GM19023 (cell line): ENCODE data around the gene ZAR1L.

Source experiments
- ATAC-seq: cut with Tn5 transposase; IDR thresholded peaks from one replicate; pipeline ENCODE4 v1.9.1; 2021; ENCODE audit warnings: mild to moderate bottlenecking, moderate library complexity; ENCODE audit not compliant: unreplicated experiment

The ZAR1L gene

GRCh38 chr13:32257649-32258048 lies 57.5 kb downstream of the ZAR1L start:
- ATAC-seq, result no peak

GRCh38 chr13:32256243-32256642 lies 58.9 kb downstream of the ZAR1L start:
- ATAC-seq, result no peak

- no peak for ATAC-seq
Measured at GRCh38 chr13:32255724-32256109, 59.4 kb downstream of the ZAR1L start.

GRCh38 chr13:32254916-32255723 lies 60.0 kb downstream of the ZAR1L start:
- no peak for ATAC-seq

GRCh38 chr13:32254416-32254815 lies 60.7 kb downstream of the ZAR1L start:
- ATAC-seq, result no peak

- ATAC-seq, result no peak
Measured at GRCh38 chr13:32253911-32254399, 61.2 kb downstream of the ZAR1L start.
